Measurements from ENCODE around the gene ZNF592. TPM values are rescaled to one million over a fixed set of nuclear protein-coding genes. Genes with fewer than 3 reads are reported as not detected.

Gene ZNF592
- total and polyA plus RNA-seq, 2 of the 13 experiments (the other 11 are each of a cell fraction or from before 2014, with no cell fraction given) = 8.2 to 9.8 TPM

GRCh38 chr15:84823282-84823878, 75.0 kb downstream of the ZNF592 start (continued):
- TF ChIP-seq SIN3B (IDR thresholded peaks at IDR 0.05; ENCODE audit: low read length) (no peak), SNRNP70 (IDR thresholded peaks at IDR 0.05; ENCODE audit: low read depth, low read length) (no peak), EEA1 (CRISPR knock-in tag; IDR thresholded peaks at IDR 0.05; ENCODE audit: borderline replicate concordance) (no peak), RORA (CRISPR knock-in tag; IDR thresholded peaks at IDR 0.05) (no peak), EHMT2 (IDR thresholded peaks at IDR 0.05; ENCODE audit: borderline replicate concordance, low read depth, low read length) (no peak)

- ATAC-seq (peak; percentile 16; the same call in 2 of the 3 replicates), FAIRE-seq (peak; percentile 73), DNase-seq (ENCODE audit: low spot score) (peak; percentile 50)
- ChIA-PET CTCF (ENCODE audit: low intra/inter-chr PET ratio, low total read pairs) (no interaction called here), POLR2A (interaction anchor here (1.0 kb wide), 1 partner anchor 104 kb away, joined by 3 read pairs; no protein-coding TSS in a partner anchor)
- TF ChIP-seq, protein P1, sequence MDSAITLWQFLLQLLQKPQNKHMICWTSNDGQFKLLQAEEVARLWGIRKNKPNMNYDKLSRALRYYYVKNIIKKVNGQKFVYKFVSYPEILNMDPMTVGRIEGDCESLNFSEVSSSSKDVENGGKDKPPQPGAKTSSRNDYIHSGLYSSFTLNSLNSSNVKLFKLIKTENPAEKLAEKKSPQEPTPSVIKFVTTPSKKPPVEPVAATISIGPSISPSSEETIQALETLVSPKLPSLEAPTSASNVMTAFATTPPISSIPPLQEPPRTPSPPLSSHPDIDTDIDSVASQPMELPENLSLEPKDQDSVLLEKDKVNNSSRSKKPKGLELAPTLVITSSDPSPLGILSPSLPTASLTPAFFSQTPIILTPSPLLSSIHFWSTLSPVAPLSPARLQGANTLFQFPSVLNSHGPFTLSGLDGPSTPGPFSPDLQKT (CRISPR knock-in tag; IDR thresholded peaks at IDR 0.05; ENCODE audit: borderline replicate concordance) = no peak
- TF ChIP-seq ZSCAN22 (CRISPR knock-in tag; IDR thresholded peaks at IDR 0.05) = no peak
- peak; percentile 86 for TF ChIP-seq ZNF317 (CRISPR knock-in tag; IDR thresholded peaks at IDR 0.05)
- TF ChIP-seq ZNF10 (CRISPR knock-in tag; IDR thresholded peaks at IDR 0.05; ENCODE audit: borderline replicate concordance, low read depth) = no peak
- no peak for TF ChIP-seq E2F5 (CRISPR knock-in tag; conservative IDR thresholded peaks at IDR 0.05)
- TF ChIP-seq SOX13 (IDR thresholded peaks at IDR 0.05) = no peak
- 0 out of 4 replicates have a peak, but pooled peaks of 1 of the 2 experiments have one; percentile 10 for TF ChIP-seq SOX13 (CRISPR knock-in tag; conservative IDR thresholded peaks at IDR 0.05 in 1 of 2, IDR thresholded peaks at IDR 0.05 in 1 of 2)
- no peak for TF ChIP-seq ZSCAN21 (CRISPR knock-in tag; IDR thresholded peaks at IDR 0.05; ENCODE audit: borderline replicate concordance)
- no peak for TF ChIP-seq ZNF563 (CRISPR knock-in tag; IDR thresholded peaks at IDR 0.05)
- 0 out of 2 replicates have a peak, but pooled peaks have one; percentile 18 for TF ChIP-seq ZNF629 (CRISPR knock-in tag; conservative IDR thresholded peaks at IDR 0.05)
- no peak for TF ChIP-seq ZNF205 (CRISPR knock-in tag; IDR thresholded peaks at IDR 0.05)
- TF ChIP-seq ZNF235 (CRISPR knock-in tag; IDR thresholded peaks at IDR 0.05; ENCODE audit: borderline replicate concordance) = no peak
- 0 out of 2 replicates have a peak, but pooled peaks have one; percentile 62 for TF ChIP-seq RBAK (CRISPR knock-in tag; IDR thresholded peaks at IDR 0.05)
- H3K27me3 ChIP-seq (ENCODE audit: control insufficient read depth in 1 of 2, insufficient read depth in 2 of 2, low read length in 2 of 2) = no peaks in the 10 kb centered on the region; a peak in 2 of 5 replicates
- no peaks in the 10 kb centered on the region for H4K20me1 ChIP-seq (ENCODE audit: insufficient read depth, low read length)
- peak overlapping the region; percentile 21; the same call in 1 of the 2 replicates for H3K4me2 ChIP-seq (ENCODE audit: low read depth, low read length)
- 5% methylated on average over 3 of the region's 6 CpGs for WGBS (ENCODE audit: low lambda C conversion rate)
- H3K27ac ChIP-seq (ENCODE audit: extremely low read length, insufficient read depth, low read length) = no peak overlapping the region
- peaks cover 57% of the 10 kb centered on the region for H3K4me1 ChIP-seq (ENCODE audit: insufficient read depth, low read length)
- H3K79me2 ChIP-seq (ENCODE audit: insufficient read depth, low read length) = no peaks in the 10 kb centered on the region
- H3K9ac ChIP-seq (ENCODE audit: insufficient read depth, low read depth, low read length) = no peak overlapping the region
- intact Hi-C loops (cut with micrococcal nuclease; ENCODE audit: unreplicated experiment) (loop anchor here (5.0 to 10.0 kb wide), 2 partner anchors 50 to 223 kb away; no protein-coding TSS in a partner anchor), in situ Hi-C loops (cut with HindIII; ENCODE audit: extremely low pct_ligation_motif_present, low pct_unique_long_range_greater_than_20kb) (loop anchor here (5.0 to 25.0 kb wide), 3 partner anchors 103 to 338 kb away; no protein-coding TSS in a partner anchor)
- H3K9me3 ChIP-seq (ENCODE audit: low read length) = no peaks in the 10 kb centered on the region
- no peak overlapping the region; a peak in 1 of 6 replicates for H3K4me3 ChIP-seq (replicated peaks in 1 of 3; ENCODE audit: insufficient read depth in 1 of 3, low read depth in 2 of 3, low read length in 3 of 3)
- BruUV-seq (replicated peaks) = no TSS peak
- no peaks in the 10 kb centered on the region for H3K36me3 ChIP-seq (replicated peaks in 1 of 2; ENCODE audit: control insufficient read depth in 1 of 2, insufficient read depth in 2 of 2, low read length in 2 of 2)
- H2AFZ ChIP-seq (ENCODE audit: low read length) = no peak overlapping the region
These were observed 76.0 kb downstream of the ZNF592 start for GRCh38 chr15:84824260-84825007.
